Mesothelial cell of epicardium (in vitro differentiated cells): ENCODE data around the gene DNM2. TPM values are rescaled to one million over a fixed set of nuclear protein-coding genes. Genes with fewer than 3 reads are reported as not detected.

Experiments
- DNase-seq, 2 experiments: peaks; one replicate each; pipeline ENCODE4 v3.0.0; 2021; ENCODE audit warnings: low spot score in 2 of 2; ENCODE audit not compliant: unreplicated experiment in 2 of 2
- H3K27ac Mint-ChIP-seq: 2 replicates; pipeline ENCODE4 v1.8.0; 2021; ENCODE audit warnings: mixed read lengths
- H3K27me3 Mint-ChIP-seq: 2 replicates; pipeline ENCODE4 v1.8.0; 2021; ENCODE audit warnings: low read depth, mixed read lengths
- H3K36me3 Mint-ChIP-seq: 2 replicates; pipeline ENCODE4 v1.8.0; 2021; ENCODE audit warnings: mixed read lengths
- H3K4me1 Mint-ChIP-seq: 2 replicates; pipeline ENCODE4 v1.8.0; 2021; ENCODE audit warnings: mixed read lengths
- H3K4me3 Mint-ChIP-seq: 2 replicates; pipeline ENCODE4 v1.8.0; 2021; ENCODE audit warnings: mild to moderate bottlenecking, moderate library complexity, mixed read lengths
- H3K9me3 Mint-ChIP-seq: 2 replicates; pipeline ENCODE4 v1.8.0; 2021; ENCODE audit warnings: mixed read lengths
- total RNA-seq: library from RNA; stranded (reverse); gene quantifications from 3 replicates; pipeline ENCODE4 v1.2.1, GENCODE V29; 2021
- TF ChIP-seq, protein P1 (sequence below): fragments of 200-600 bp; sonication (generic); IDR thresholded peaks from one replicate; pipeline ENCODE4 v1.5.0; 2021; ENCODE audit warnings: antibody characterized with exemption; ENCODE audit not compliant: unreplicated experiment

DNM2 gene
- total RNA-seq, 1 donor from 2014 or later: 128 TPM

DNA sequence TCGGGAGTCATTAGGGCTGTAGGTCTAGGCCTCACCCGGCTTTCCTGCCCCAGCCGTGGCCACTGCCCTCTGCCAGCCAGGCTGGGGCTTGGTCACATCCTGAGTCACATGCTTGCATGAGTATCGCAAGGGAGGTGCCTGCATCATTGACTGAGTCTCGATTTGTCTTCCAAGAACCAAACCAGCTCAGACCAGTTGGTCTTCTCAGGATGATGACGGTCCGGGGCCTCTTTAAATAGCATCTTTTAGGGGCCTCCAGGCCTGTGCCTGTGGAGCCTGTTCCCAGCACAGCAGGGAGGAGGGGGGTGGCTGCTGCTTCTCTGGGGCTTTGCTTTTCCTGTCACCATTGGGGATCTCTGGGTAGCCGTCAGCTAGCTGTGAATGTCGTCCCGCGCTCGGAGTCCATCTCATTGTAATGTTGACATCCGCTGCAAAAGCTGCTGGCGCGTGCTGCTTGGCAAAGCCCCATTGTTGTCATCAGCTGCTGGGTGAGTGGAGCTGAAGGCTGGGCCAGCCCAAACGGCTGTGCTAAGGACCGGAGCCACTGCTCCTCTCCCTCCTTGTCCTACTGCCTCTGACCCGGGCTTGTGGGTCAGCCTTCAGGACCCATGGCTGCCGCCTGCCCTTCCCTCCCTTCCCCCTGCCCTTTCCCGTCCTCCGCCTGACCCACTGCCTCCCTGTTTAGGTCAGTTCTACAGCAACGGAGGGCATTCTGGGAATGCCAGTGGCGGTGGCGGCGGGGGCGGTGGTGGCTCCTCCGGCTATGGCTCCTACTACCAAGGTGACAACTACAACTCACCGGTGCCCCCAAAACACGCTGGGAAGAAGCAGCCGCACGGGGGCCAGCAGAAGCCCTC is 31.0 kb upstream of the DNM2 start:
- Mint-ChIP-seq H3K9me3 (no peaks in the 10 kb centered on the region), H3K36me3 (peaks cover 29% of the 10 kb centered on the region), H3K27ac (no peak overlapping the region), H3K4me3 (no peak overlapping the region), H3K4me1 (no peaks in the 10 kb centered on the region), H3K27me3 (no peaks in the 10 kb centered on the region)
- TF ChIP-seq, protein P1, sequence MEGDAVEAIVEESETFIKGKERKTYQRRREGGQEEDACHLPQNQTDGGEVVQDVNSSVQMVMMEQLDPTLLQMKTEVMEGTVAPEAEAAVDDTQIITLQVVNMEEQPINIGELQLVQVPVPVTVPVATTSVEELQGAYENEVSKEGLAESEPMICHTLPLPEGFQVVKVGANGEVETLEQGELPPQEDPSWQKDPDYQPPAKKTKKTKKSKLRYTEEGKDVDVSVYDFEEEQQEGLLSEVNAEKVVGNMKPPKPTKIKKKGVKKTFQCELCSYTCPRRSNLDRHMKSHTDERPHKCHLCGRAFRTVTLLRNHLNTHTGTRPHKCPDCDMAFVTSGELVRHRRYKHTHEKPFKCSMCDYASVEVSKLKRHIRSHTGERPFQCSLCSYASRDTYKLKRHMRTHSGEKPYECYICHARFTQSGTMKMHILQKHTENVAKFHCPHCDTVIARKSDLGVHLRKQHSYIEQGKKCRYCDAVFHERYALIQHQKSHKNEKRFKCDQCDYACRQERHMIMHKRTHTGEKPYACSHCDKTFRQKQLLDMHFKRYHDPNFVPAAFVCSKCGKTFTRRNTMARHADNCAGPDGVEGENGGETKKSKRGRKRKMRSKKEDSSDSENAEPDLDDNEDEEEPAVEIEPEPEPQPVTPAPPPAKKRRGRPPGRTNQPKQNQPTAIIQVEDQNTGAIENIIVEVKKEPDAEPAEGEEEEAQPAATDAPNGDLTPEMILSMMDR: no peak
- no peak for DNase-seq

DNA sequence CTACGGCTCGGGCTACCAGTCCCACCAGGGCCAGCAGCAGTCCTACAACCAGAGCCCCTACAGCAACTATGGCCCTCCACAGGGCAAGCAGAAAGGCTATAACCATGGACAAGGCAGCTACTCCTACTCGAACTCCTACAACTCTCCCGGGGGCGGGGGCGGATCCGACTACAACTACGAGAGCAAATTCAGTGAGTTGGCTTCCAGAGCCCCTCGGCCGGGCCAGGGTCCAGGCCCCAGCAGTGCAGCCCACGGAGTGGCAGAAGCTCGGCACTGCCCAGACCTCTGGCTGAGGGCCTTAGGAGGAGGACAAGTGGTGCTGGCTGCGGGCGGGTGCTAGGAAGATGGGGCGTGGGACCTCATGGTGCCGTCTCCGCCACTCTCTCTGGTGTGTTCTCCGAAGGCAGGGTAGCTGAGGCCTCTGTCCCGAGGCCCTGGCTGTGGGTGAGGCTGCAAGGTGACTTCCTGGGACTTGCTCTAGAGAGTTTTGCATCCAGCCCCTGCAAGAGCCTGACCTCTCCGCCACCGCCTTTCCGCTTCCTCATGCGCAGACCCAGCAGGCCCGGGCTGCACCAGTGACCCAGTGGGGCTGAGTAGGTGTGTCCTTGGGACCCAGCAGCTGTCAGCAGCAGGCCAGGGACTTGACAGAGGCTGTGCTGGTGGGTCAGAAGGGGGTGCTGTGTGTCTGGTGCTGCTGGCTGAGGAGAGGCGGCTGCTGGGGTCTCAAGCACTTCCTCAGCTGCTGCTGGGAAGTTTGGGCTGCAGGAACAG is 30.2 kb upstream of the DNM2 start:
- Mint-ChIP-seq H3K4me3 (no peak overlapping the region), H3K4me1 (no peaks in the 10 kb centered on the region)
- TF ChIP-seq, protein P1: no peak

DNA sequence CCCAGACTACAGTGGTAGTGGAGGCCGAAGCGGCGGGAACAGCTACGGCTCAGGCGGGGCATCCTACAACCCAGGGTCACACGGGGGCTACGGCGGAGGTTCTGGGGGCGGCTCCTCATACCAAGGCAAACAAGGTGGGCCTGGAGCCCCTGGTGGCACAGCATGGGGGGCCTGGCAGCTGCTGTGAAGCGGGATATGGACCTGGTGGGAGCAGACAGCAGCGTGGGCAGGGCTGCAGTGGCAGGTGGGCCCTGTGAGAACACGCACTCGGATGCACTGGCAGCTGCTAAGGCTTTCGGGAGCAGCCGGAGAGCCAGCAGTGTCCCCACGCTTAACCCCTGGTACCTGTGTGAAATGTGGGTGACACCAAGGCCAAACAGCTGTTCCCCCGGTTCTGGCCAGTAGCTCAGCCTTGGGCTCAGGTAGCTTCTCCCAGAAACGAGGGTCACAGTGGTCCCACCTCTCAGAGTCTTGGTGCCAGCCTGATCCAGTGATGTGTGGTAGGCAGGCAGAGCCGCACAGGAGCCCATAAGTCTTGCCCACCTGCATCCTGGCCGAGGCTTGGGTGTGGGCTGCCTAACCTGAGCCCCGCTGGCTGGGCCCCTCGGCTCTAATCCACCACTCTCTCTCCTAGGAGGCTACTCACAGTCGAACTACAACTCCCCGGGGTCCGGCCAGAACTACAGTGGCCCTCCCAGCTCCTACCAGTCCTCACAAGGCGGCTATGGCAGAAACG is 29.2 kb upstream of the DNM2 start:
- H3K36me3 Mint-ChIP-seq: peaks cover 33% of the 10 kb centered on the region
- no peaks in the 10 kb centered on the region for H3K27me3 Mint-ChIP-seq
- H3K9me3 Mint-ChIP-seq: no peaks in the 10 kb centered on the region

More for the DNA sequence above, 30.2 kb upstream of the DNM2 start:
- H3K9me3 Mint-ChIP-seq: no peaks in the 10 kb centered on the region
- H3K27me3 Mint-ChIP-seq: no peaks in the 10 kb centered on the region
- DNase-seq: no peak
- H3K27ac Mint-ChIP-seq: no peak overlapping the region
- peaks cover 32% of the 10 kb centered on the region for H3K36me3 Mint-ChIP-seq

DNA sequence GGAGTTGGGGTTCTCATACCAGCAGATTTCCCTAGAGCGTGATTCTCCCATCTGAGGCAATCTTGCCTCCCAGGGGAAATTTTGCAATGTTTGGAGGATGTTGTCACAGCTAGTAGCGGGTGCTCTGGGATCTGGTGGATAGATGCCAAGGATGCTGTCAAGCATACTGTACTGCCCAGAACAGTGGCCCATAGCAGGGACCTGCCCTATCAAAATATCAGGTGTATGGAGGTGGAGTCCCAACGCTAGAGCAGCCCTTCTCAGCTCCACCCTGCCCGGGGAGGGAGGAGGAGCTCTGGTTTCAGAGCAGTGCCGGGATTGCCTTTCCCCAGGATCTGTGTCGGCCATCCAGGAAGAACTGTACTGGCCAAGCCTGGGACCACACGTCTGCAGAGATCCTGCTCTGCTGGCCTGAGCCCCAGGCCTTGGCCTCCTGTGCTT is 27.5 kb upstream of the DNM2 start:
- TF ChIP-seq, protein P1: no peak
- peaks cover 3% of the 10 kb centered on the region for H3K4me1 Mint-ChIP-seq
- no peaks in the 10 kb centered on the region for H3K9me3 Mint-ChIP-seq
- H3K27me3 Mint-ChIP-seq: no peaks in the 10 kb centered on the region
- no peak overlapping the region for H3K27ac Mint-ChIP-seq
- peaks cover 28% of the 10 kb centered on the region for H3K36me3 Mint-ChIP-seq
- no peak for DNase-seq
- H3K4me3 Mint-ChIP-seq: no peak overlapping the region

More for the DNA sequence above, 29.2 kb upstream of the DNM2 start:
- Mint-ChIP-seq H3K4me1 (no peaks in the 10 kb centered on the region), H3K4me3 (no peak overlapping the region), H3K27ac (no peak overlapping the region)
- TF ChIP-seq, protein P1: no peak
- no peak for DNase-seq

DNA sequence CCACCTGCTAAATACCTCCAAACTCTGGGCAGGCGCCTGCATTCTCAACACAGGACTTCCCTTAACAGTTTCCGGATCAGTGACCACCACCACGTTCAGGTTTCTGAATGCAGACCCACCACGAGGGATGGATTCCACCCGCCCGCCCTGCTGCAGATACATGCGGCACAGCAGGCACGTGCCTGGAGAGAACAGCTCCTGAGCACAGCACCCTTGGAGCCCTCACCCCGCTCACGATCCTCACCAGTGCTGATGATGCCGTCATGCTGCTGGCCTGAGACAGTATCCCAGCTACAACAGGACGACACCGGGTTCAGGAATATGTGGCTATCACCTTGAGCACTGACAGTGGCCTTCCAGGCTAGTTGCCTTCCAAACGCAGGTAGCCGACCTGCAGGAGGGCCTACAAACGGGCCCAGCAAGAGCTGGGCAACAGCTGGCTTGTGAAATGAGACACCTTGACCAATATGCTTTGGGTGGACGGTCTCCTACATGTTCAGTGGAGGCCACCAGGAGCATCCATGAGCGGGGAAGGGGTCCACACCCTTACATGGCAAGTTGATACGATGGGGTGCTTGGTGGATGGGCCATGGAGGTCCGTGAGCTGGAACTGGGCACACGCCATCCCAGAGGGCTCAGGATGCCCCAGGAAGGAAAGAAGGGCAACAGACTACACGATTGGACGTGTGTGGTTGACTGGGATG is 26.5 kb upstream of the DNM2 start:
- peaks cover 28% of the 10 kb centered on the region for H3K36me3 Mint-ChIP-seq
- TF ChIP-seq, protein P1: no peak
- no peak for DNase-seq
- no peaks in the 10 kb centered on the region for H3K9me3 Mint-ChIP-seq
- no peaks in the 10 kb centered on the region for H3K27me3 Mint-ChIP-seq
- no peak overlapping the region for H3K4me3 Mint-ChIP-seq
- no peak overlapping the region for H3K27ac Mint-ChIP-seq
- H3K4me1 Mint-ChIP-seq: peaks cover 7% of the 10 kb centered on the region
